ENCODE measurements around the gene IQCH. TPM values are rescaled to one million over a fixed set of nuclear protein-coding genes. Genes with fewer than 3 reads are reported as not detected.

Gene IQCH
- total and polyA plus RNA-seq, 2 of the 4 experiments (the other 2 are of a cell fraction), result 0.60 to 2.5 TPM

- intact Hi-C loops (cut with micrococcal nuclease) (no loop called here), in situ Hi-C loops (cut with MboI; ENCODE audit: low sequenced_read_pairs) (no loop called here), dilution Hi-C loops (cut with HindIII; ENCODE audit: low sequenced_read_pairs, unreplicated experiment) (no loop called here)
- no peak overlapping the region for H2BK5ac ChIP-seq (ENCODE audit: low read depth, low read length, poor library complexity, severe bottlenecking)
- no peak overlapping the region for H4K91ac ChIP-seq (ENCODE audit: insufficient read depth, low read depth, low read length)
- no peak overlapping the region; the same call in 1 of the 2 replicates for H4K5ac ChIP-seq (ENCODE audit: low read depth, low read length)
- no peaks in the 10 kb centered on the region for H3K27me3 ChIP-seq (ENCODE audit: control insufficient read depth, insufficient read depth, low read length)
- no peak overlapping the region for H2BK20ac ChIP-seq (ENCODE audit: low read depth, low read length)
- H3K36me3 ChIP-seq (ENCODE audit: control insufficient read depth, insufficient read depth, low read length), result no peaks in the 10 kb centered on the region
- H3K4me1 ChIP-seq (ENCODE audit: control insufficient read depth, insufficient read depth, low read length), result peaks cover 7% of the 10 kb centered on the region
- DNase-seq (peak; percentile 9), ATAC-seq (ENCODE audit: low read depth) (no peak)
- CTCF ChIA-PET, result interaction anchor here (1.5 kb wide), 1 partner anchor 12 kb away, joined by 3 read pairs; no protein-coding TSS in a partner anchor
- H3K18ac ChIP-seq (ENCODE audit: low read depth, low read length), result no peak overlapping the region
- no peak overlapping the region for H3K23ac ChIP-seq (ENCODE audit: low read depth, low read length)
- no peak overlapping the region for H3K14ac ChIP-seq (replicated peaks; ENCODE audit: low read depth, low read length)
- 100% methylated on average over 2 of the region's 11 CpGs; no CpG with 5 or more reads in 1 of the 2 experiments for WGBS, 2 experiments (ENCODE audit: extremely low coverage in 2 of 2, insufficient read length in 1 of 2)
- H2BK15ac ChIP-seq (ENCODE audit: low read depth, low read length), result no peak overlapping the region
- H3K4me3 ChIP-seq (ENCODE audit: insufficient read depth, low read depth, low read length), result no peak overlapping the region
- H3K9me1 ChIP-seq (ENCODE audit: insufficient read depth, low read length), result peaks cover 2% of the 10 kb centered on the region; the same call in 1 of the 2 replicates
- no peak overlapping the region for H3K4me2 ChIP-seq (ENCODE audit: low read depth, low read length)
- TF ChIP-seq USF2 (IDR thresholded peaks at IDR 0.05; ENCODE audit: low read depth, low read length), result no peak
- no peak for TF ChIP-seq RCOR1 (IDR thresholded peaks at IDR 0.05; ENCODE audit: insufficient replicate concordance, low read length)
- peak; percentile 81 for TF ChIP-seq CEBPB (IDR thresholded peaks at IDR 0.05; ENCODE audit: low read depth, low read length)
- H3K9me3 ChIP-seq (ENCODE audit: control insufficient read depth, insufficient read depth, low read length), result no peaks in the 10 kb centered on the region
- no peak overlapping the region for H2AK9ac ChIP-seq (replicated peaks; ENCODE audit: low read depth, low read length, poor library complexity)
- H4K20me1 ChIP-seq (ENCODE audit: insufficient read depth, low read length), result no peaks in the 10 kb centered on the region
- no peak overlapping the region for H3K9ac ChIP-seq (ENCODE audit: low read depth, low read length)
- H4K8ac ChIP-seq (ENCODE audit: low read depth in 2 of 2, low read length in 2 of 2), result no peak overlapping the region
- no peak overlapping the region for H2AK5ac ChIP-seq (ENCODE audit: low read depth, low read length)
- no peak overlapping the region for H2AFZ ChIP-seq (replicated peaks; ENCODE audit: low read length, poor library complexity)
- POLR2A ChIA-PET (ENCODE audit: unreplicated experiment), result no interaction called here
- no peaks in the 10 kb centered on the region for H3K79me1 ChIP-seq (ENCODE audit: low read depth in 1 of 2, low read length in 2 of 2)
- no peak overlapping the region for H2BK120ac ChIP-seq (ENCODE audit: low read depth, low read length)
- H3K4ac ChIP-seq (ENCODE audit: low read depth, low read length), result no peak overlapping the region
- no peak overlapping the region for H3K27ac ChIP-seq (ENCODE audit: insufficient read depth, low read length)
- BruUV-seq (replicated peaks), result no TSS peak
- H3K56ac ChIP-seq (ENCODE audit: extremely low read depth, insufficient read depth, low read length), result no peak overlapping the region
These were observed 252.5 kb downstream of the IQCH start for GRCh38 chr15:67506775-67507747.
